Measurements from ENCODE around the gene AGAP5.
"Not testable (repeated sequence)": the region's sequence is repeated elsewhere in the genome, so short reads cannot be mapped to it uniquely, and the experiment has no call there.

AGAP5 gene

GRCh38 chr10:73714483-73714882, 16.6 kb upstream of the AGAP5 start:
- not testable (repeated sequence) for DNase-seq (ENCODE audit: low read depth in 3 of 3)

GRCh38 chr10:73713912-73714311, 16.0 kb upstream of the AGAP5 start:
- DNase-seq (ENCODE audit: low read depth in 3 of 3): not testable (repeated sequence)

GRCh38 chr10:73711683-73712082, 13.8 kb upstream of the AGAP5 start:
- not testable (repeated sequence) for DNase-seq (ENCODE audit: low read depth in 3 of 3)

GRCh38 chr10:73708122-73708521, 10.2 kb upstream of the AGAP5 start:
- DNase-seq (ENCODE audit: low read depth in 3 of 3): not testable (repeated sequence)

- not testable (repeated sequence) for DNase-seq (ENCODE audit: low read depth in 3 of 3)
These were observed 9.7 kb upstream of the AGAP5 start for GRCh38 chr10:73707628-73708027.

- not testable (repeated sequence) for DNase-seq (ENCODE audit: low read depth in 3 of 3)
These were observed 8.6 kb upstream of the AGAP5 start for GRCh38 chr10:73706488-73706887.

- not testable (repeated sequence) for DNase-seq (ENCODE audit: low read depth in 3 of 3)
These were observed 7.7 kb upstream of the AGAP5 start for GRCh38 chr10:73705506-73706072.

- DNase-seq (ENCODE audit: low read depth in 3 of 3): not testable (repeated sequence)
These were observed 6.0 kb upstream of the AGAP5 start for GRCh38 chr10:73703924-73704323.

GRCh38 chr10:73698819-73699218, 910 bp upstream of the AGAP5 start:
- DNase-seq (ENCODE audit: low read depth in 3 of 3): not testable (repeated sequence)

- DNase-seq (ENCODE audit: low read depth in 3 of 3): not testable (repeated sequence)
These were observed 2.6 kb downstream of the AGAP5 start for GRCh38 chr10:73695302-73695701.

GRCh38 chr10:73690755-73691154, 7.2 kb downstream of the AGAP5 start:
- not testable (repeated sequence) for DNase-seq (ENCODE audit: low read depth in 3 of 3)

- DNase-seq (ENCODE audit: low read depth in 3 of 3): not testable (repeated sequence)
These were observed 8.3 kb downstream of the AGAP5 start for GRCh38 chr10:73689596-73689995.

GRCh38 chr10:73687641-73688040, 10.3 kb downstream of the AGAP5 start:
- not testable (repeated sequence) for DNase-seq (ENCODE audit: low read depth in 3 of 3)

- not testable (repeated sequence) for DNase-seq (ENCODE audit: low read depth in 3 of 3)
These were observed 23.4 kb downstream of the AGAP5 start for GRCh38 chr10:73674546-73674945.

GRCh38 chr10:73668378-73668777, 29.5 kb downstream of the AGAP5 start:
- DNase-seq (ENCODE audit: low read depth in 3 of 3): not testable (repeated sequence)

- not testable (repeated sequence) for DNase-seq (ENCODE audit: low read depth in 3 of 3)
These were observed 31.6 kb downstream of the AGAP5 start for GRCh38 chr10:73666153-73666809.

- not testable (repeated sequence) for DNase-seq (ENCODE audit: low read depth in 3 of 3)
These were observed 32.3 kb downstream of the AGAP5 start for GRCh38 chr10:73665581-73665980.

GRCh38 chr10:73664156-73665040, 33.5 kb downstream of the AGAP5 start:
- DNase-seq (ENCODE audit: low read depth in 3 of 3): not testable (repeated sequence)

- DNase-seq (ENCODE audit: low read depth in 3 of 3): not testable (repeated sequence)
These were observed 34.3 kb downstream of the AGAP5 start for GRCh38 chr10:73663621-73664020.

GRCh38 chr10:73662705-73663104, 35.2 kb downstream of the AGAP5 start:
- not testable (repeated sequence) for DNase-seq (ENCODE audit: low read depth in 3 of 3)

GRCh38 chr10:73655990-73656298, 42.0 kb downstream of the AGAP5 start, which contains the start of gene SYNPO2L:
SYNPO2L (minus strand) TSS chr10:73656029; CDS start chr10:73655922, 107 bp downstream.
- DNase-seq (ENCODE audit: low read depth in 3 of 3): no peak

- DNase-seq (ENCODE audit: low read depth in 3 of 3): no peak
These were observed 42.5 kb downstream of the AGAP5 start for GRCh38 chr10:73655257-73655989.
